Left ventricle myocardium superior (tissue), 1 donor: ENCODE data around the gene ZMIZ1. TPM values are rescaled to one million over a fixed set of nuclear protein-coding genes. Genes with fewer than 3 reads are reported as not detected.
A peak's percentile ranks its signal among the peaks of the same experiment; 100 is the strongest.

Experiments
- ATAC-seq: fragments of 200-7000 bp; cut with Tn5 transposase; one replicate; pipeline ENCODE4 v1.9.1; 2020; ENCODE audit warnings: mild to moderate bottlenecking, moderate library complexity
- DNase-seq: peaks from one replicate; pipeline ENCODE4 v3.0.0-alpha.2; 2020
- intact Hi-C: fragments of 100-400 bp; cut with micrococcal nuclease; formaldehyde crosslinking; loops from one replicate; pipeline ENCODE4 v1.11.0; 2022
- total RNA-seq: library from RNA; stranded (reverse); fragmentation: NEBNext Ultra II Directional; extraction: Animal tissue kit (Norgen Biotek cat#: 25700); gene quantifications from one replicate; pipeline ENCODE4 v1.2.1, GENCODE V29; 2021
- donor health status: DM: no; HTN: yes; CAD: no; lungs with severe emphysema.

ZMIZ1 gene
- total RNA-seq, 1 donor from 2014 or later, result 49.5 TPM

DNA sequence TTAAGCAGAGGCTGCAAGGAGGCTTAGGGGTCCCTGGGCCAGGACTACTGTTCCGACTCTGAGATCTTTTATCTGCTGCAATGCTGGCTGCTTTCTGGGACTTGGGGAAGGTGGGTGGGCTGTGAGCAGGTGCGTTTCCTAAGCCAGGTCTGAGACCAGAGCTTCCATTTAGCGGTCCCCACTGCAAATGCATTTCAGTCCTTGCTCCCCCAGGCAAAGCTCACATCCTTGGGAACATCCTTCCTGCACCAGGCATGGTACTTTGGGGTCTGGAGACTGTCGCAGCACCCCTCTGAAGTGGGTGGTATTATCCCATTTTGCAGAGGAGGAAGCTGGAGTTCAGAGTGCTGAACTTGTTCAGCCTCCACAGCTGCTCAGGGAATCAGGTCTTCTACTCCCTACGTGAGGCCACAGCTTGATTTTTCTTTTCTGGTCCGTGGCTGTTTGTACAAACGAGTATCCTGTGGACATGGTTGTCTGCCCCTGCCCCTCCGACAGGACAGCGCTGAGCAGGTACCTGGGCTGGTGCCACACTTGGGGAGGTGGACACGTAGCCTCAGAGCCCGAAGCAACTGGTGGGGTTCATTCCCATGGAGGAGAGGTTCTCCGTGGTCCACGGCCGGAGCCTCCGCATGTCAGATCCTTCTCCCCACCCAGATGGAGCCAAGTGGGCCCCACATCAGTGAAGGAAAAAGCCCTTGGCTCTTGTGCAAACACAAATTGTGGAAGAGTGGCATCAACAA lies 20.0 kb downstream of the ZMIZ1 start:
- DNase-seq (no peak), ATAC-seq (no peak)
- intact Hi-C loops, result no loop called here

DNA sequence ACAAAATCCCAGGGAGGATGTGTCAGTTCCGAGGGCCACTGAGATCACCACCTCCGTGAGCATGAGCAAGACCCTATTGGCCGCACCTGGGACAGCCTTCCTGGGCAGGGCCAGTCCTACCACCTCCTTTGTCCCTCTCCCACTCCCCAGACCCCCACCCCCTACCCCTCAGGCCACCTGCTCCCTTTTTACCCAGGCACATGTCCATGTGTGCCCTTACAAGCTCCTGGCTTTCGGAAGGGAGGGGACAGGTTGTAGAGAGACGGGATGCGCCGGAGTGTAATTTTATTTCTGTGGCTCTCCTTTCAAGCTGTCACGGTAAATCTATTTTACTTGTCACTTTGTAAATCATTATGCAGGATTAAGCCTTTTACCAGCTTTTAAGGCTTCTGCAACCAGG lies 20.9 kb downstream of the ZMIZ1 start:
- ATAC-seq (no peak), DNase-seq (no peak)
- intact Hi-C loops, result no loop called here

GRCh38 chr10:79090134-79090803 lies 21.5 kb downstream of the ZMIZ1 start:
- ATAC-seq, result no peak
- intact Hi-C loops, result no loop called here
- DNase-seq, result peak; percentile 37

DNA sequence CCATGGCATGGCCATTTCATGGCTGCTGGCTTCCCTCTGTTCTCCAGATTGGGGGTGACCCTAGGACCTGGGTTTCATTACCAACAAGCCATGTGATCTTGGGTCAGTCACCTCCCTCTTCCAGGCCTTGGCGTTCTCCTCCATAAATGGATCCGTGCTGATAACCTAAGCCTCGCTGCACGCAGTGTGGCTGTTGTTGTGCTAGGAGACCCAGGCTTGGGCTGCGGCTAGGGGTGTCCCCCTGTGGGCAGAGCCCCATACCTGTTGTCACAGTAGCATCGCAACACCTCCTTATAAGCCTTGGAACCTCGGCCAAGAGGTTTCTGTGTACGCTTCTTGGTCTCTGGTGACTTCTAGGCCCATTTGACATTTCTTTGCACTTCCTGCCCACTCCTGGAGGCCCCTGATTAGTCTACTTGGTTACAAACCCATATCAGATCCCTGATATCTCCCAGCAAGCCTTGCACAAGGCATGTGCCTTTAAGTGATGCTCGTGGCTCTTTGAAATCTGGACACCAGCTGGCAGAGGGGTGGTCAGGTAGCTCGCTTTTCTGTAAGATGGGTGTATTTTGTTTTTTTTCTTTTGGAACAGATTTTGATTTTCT lies 23.6 kb downstream of the ZMIZ1 start:
- intact Hi-C loops, result no loop called here
- ATAC-seq, result no peak
- DNase-seq, result no peak

GRCh38 chr10:79093658-79094411 lies 25.1 kb downstream of the ZMIZ1 start:
- intact Hi-C loops, result no loop called here
- ATAC-seq (peak; percentile 62), DNase-seq (peak; percentile 55)

GRCh38 chr10:79094412-79095175 lies 25.8 kb downstream of the ZMIZ1 start:
- intact Hi-C loops, result no loop called here
- ATAC-seq (peak; percentile 55), DNase-seq (no peak)

DNA sequence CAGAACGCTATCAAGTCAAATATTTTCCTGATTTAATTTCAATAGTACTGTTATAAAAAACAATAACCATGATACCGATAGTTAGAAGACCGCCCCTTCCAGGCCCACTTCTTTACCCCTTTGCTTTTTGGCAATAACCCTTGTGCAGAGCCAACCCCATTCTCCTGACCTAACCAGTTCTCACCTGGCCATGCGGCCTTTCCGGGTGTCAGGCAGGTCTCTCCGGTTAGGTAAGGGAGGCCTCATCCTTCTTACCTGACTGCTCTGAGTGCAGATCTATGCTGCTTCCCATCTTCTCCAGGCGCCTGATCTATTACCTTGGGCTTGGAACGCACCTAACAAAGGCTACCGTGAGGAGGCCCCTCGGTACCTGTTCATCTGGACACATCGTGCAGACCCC lies 26.6 kb downstream of the ZMIZ1 start:
- intact Hi-C loops, result no loop called here
- ATAC-seq (no peak), DNase-seq (no peak)

- DNase-seq (no peak), ATAC-seq (no peak)
- intact Hi-C loops, result no loop called here
These were observed 27.7 kb downstream of the ZMIZ1 start for GRCh38 chr10:79096514-79096913.

DNA sequence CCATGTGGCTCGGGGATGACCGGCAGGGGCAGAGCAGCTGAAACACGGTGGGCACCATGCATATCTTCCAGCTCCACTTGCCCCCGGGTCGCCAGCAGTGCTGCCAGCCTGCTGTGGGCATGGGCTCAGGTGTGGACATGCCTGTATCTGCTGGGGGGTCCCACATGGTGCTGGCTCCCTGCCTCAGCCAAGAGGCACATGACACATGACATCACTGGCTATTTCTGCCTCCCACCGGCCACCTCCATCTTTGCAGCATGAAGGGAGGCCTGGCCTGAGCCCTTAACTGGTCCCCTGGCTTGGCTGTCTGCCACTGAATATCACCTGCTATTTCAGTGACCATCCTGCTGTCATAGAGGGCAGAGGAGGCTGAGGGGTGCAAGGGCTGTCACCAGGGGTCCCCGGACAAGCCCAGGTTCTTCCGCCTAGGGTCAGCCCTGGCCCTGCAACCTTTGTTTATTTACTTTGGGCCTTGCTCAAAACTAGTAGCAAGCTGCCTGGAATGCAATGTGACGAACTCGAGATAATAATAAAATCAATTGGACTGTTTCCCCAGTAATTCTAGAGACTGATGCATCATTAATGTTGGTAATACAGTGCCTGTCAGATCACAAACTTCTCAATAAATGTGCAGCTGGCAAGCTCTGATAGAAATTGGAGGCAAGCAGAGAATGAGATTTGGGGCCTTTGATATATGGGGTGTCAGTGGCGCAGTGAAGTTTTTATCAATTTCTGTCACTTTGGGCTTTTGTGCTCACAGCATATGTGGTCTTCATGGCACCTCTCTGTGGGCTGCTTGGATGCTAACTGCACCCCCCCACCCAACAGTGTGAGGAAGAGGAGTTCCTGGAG lies 28.5 kb downstream of the ZMIZ1 start:
- DNase-seq (no peak), ATAC-seq (peak; percentile 12)
- intact Hi-C loops, result no loop called here

DNA sequence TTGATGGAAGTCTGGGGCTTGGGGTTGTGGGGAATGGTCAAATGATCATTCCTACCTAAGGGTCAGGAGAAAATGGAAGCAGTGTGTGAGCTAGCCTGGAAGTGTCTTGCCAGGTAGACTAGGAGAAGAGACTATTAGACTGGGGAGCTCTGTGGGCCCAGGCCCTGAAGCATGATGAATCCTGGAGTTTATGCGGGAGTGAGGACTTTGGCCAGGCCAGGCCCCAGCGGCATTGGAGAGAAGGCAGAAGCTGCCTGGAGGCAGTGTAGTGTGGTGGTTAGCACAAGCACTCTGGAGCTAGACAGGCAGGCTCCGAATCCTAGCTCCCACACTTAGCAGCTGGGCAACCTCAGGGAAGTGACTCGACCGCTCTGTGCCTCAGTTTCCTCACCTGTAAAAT lies 29.3 kb downstream of the ZMIZ1 start:
- DNase-seq (no peak), ATAC-seq (no peak)
- intact Hi-C loops, result no loop called here

DNA sequence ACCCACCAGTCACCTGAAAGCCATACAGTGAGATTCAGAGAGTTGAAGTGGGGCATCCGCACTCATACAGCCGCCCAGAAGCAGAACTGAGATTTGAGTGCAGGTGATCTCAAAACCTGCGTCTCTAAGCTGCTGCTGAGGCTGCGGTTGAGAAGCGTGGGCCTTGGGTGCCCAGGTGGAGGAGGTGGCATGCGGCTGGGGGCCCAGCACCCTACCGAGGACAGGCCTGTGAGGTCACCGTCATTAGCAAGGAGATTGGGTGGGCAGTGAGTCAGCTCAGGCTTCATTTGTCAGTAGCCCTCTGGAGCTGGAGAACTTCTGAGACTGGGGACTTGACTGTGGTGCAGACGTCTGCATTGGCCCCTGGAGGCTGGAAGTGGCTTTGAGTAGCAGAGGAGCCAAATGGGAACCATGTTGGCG lies 29.8 kb downstream of the ZMIZ1 start:
- intact Hi-C loops, result no loop called here
- DNase-seq (no peak), ATAC-seq (no peak)

DNA sequence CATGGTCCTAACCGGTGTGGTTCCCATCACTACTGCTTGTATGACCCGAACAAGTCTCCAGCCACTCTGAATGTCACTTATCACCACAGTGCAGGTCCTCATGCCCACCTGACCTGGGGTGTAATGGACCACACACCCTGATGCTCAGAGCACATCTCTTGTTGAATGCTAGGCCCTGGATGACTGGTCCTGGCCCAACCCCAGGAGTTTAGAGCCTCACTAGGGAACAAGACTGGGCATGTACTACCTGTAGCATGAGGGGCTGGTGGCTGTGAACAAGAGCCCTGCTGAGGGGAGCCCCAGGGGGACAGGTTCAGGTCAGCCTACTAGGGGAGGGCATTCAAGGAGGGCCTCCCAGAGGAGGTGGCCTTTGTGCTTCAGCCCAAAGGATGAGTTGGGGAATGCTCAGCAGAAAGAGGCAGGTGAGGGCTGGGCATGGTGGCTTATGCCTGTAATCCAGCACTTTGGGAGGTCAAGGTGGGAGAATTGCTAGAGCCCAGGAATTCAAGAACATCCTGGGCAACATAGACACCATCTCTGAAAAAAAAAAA lies 31.2 kb downstream of the ZMIZ1 start:
- DNase-seq (no peak), ATAC-seq (no peak)
- intact Hi-C loops, result no loop called here

DNA sequence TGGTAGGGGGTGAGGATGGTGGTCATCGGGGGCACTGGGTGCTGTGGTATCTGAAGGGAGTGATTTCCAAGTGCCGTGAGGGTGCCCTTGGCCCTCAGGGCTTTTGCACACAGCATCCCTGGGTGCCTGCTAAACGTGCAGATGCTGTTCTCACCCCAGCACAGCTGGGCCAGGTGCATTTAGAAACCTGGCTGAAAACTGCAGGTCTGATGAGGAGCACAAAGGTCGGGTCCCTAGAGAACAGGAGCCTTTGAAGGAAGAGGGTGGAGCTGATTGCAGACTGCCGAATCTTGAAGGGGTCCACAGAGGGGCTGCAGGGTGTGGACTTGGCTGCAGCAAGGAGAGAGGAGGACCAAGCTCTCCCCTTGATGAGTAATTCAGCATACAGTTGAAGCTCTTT lies 32.0 kb downstream of the ZMIZ1 start:
- DNase-seq (no peak), ATAC-seq (no peak)
- intact Hi-C loops, result no loop called here

- DNase-seq (peak; percentile 74), ATAC-seq (peak; percentile 77)
- intact Hi-C loops, result no loop called here
These were observed 33.1 kb downstream of the ZMIZ1 start for GRCh38 chr10:79101560-79102497.

- ATAC-seq, result peak; percentile 33
- no peak for DNase-seq
- intact Hi-C loops, result no loop called here
These were observed 33.7 kb downstream of the ZMIZ1 start for GRCh38 chr10:79102498-79102874.

DNA sequence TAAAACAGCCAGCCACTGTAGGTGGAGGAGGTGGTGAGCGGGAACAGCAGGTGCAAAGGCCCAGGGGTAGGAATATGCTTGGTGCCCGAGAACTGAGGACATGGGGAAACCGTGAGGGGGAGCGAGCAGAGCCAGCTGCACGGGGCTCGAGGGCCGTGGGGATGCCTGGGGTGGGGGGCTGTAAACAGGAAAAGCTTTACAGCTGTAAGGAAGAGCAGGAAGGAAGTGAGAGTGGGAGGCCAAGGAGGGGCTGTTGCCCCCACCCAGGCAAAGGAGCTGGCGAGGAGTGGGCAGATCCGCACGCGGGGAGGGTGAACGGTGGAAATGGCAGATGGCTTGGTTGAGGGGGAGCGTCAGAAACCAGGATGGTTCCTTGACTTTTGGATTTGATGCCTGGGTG lies 34.4 kb downstream of the ZMIZ1 start:
- intact Hi-C loops, result no loop called here
- DNase-seq, result no peak
- no peak for ATAC-seq

DNA sequence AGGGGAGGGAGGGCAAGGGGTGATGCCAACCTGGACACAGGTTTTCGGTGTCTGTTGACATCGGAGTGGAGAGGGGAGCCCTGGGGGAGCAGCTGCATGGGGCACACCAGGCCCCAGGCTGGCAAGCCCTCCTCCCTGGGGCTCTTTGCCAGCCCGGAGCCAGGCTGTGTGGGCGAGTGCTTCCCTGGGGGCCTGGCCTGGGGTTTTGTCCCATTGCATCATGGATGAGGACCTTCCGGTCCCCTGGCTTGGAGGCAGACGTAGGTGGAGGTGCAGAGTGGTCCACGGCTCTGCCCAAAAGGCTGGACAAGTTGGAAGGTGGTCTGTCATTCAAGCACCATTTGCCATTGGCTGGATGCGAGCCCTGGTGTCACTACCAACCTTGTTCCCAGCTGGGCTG lies 34.8 kb downstream of the ZMIZ1 start:
- intact Hi-C loops, result no loop called here
- peak; percentile 10 for ATAC-seq
- DNase-seq, result no peak
